Measurements from ENCODE around the gene PTPN4.

GRCh38 chr2:120026890-120027289 lies 267.2 kb downstream of the PTPN4 start:
- TF ChIP-seq EZH2 (IDR thresholded peaks at IDR 0.05; ENCODE audit: insufficient read depth, poor library complexity, severe bottlenecking), result no peak
- TF ChIP-seq EZH2phosphoT487 (IDR thresholded peaks at IDR 0.05; ENCODE audit: insufficient read depth, low read depth), result no peak
